Measurements from ENCODE around the gene GP2.
"Not testable (repeated sequence)": the region's sequence is repeated elsewhere in the genome, so short reads cannot be mapped to it uniquely, and the experiment has no call there.

The GP2 gene

GRCh38 chr16:20323591-20324117 lies 3.7 kb downstream of the GP2 start:
- no peak for DNase-seq (ENCODE audit: low read depth)

- DNase-seq (ENCODE audit: low read depth) = no peak
Observed at GRCh38 chr16:20322696-20323095, 4.6 kb downstream of the GP2 start.

- no peak for DNase-seq (ENCODE audit: low read depth)
Observed at GRCh38 chr16:20321671-20322070, 5.6 kb downstream of the GP2 start.

GRCh38 chr16:20321051-20321450 lies 6.3 kb downstream of the GP2 start:
- not testable (repeated sequence) for DNase-seq (ENCODE audit: low read depth)

GRCh38 chr16:20320592-20320991 lies 6.7 kb downstream of the GP2 start:
- no peak for DNase-seq (ENCODE audit: low read depth)

GRCh38 chr16:20320178-20320577 lies 7.1 kb downstream of the GP2 start:
- DNase-seq (ENCODE audit: low read depth) = no peak

GRCh38 chr16:20319406-20319805 lies 7.9 kb downstream of the GP2 start:
- no peak for DNase-seq (ENCODE audit: low read depth)

GRCh38 chr16:20318437-20318836 lies 8.9 kb downstream of the GP2 start:
- DNase-seq (ENCODE audit: low read depth) = no peak

GRCh38 chr16:20318006-20318405 lies 9.3 kb downstream of the GP2 start:
- no peak for DNase-seq (ENCODE audit: low read depth)

- no peak for DNase-seq (ENCODE audit: low read depth)
Observed at GRCh38 chr16:20317117-20317516, 10.2 kb downstream of the GP2 start.

- DNase-seq (ENCODE audit: low read depth) = no peak
Observed at GRCh38 chr16:20316715-20317114, 10.6 kb downstream of the GP2 start.

- DNase-seq (ENCODE audit: low read depth) = no peak
Observed at GRCh38 chr16:20315764-20316163, 11.5 kb downstream of the GP2 start.

GRCh38 chr16:20314575-20314974 lies 12.7 kb downstream of the GP2 start:
- no peak for DNase-seq (ENCODE audit: low read depth)

- no peak for DNase-seq (ENCODE audit: low read depth)
Observed at GRCh38 chr16:20313741-20314140, 13.6 kb downstream of the GP2 start.

GRCh38 chr16:20312536-20313095 lies 14.7 kb downstream of the GP2 start:
- not testable (repeated sequence) for DNase-seq (ENCODE audit: low read depth)

- DNase-seq (ENCODE audit: low read depth) = no peak
Observed at GRCh38 chr16:20311548-20311947, 15.8 kb downstream of the GP2 start.

GRCh38 chr16:20310421-20311395 lies 16.6 kb downstream of the GP2 start:
- no peak for DNase-seq (ENCODE audit: low read depth)

- no peak for DNase-seq (ENCODE audit: low read depth)
Observed at GRCh38 chr16:20309786-20310185, 17.5 kb downstream of the GP2 start.

- DNase-seq (ENCODE audit: low read depth) = no peak
Observed at GRCh38 chr16:20308801-20309590, 18.3 kb downstream of the GP2 start.

- DNase-seq (ENCODE audit: low read depth) = no peak
Observed at GRCh38 chr16:20308266-20308665, 19.0 kb downstream of the GP2 start.

- DNase-seq (ENCODE audit: low read depth) = no peak
Observed at GRCh38 chr16:20307791-20308190, 19.5 kb downstream of the GP2 start.

- no peak for DNase-seq (ENCODE audit: low read depth)
Observed at GRCh38 chr16:20307240-20307671, 20.1 kb downstream of the GP2 start.
